Left lobe of liver (tissue), 2 donors: ENCODE measurements around the gene UPF2. TPM values are rescaled to one million over a fixed set of nuclear protein-coding genes. Genes with fewer than 3 reads are reported as not detected.
"Not testable (repeated sequence)": the region's sequence is repeated elsewhere in the genome, so short reads cannot be mapped to it uniquely, and the experiment has no call there.

Experiments used
- ATAC-seq: fragments of 200-7000 bp; cut with Tn5 transposase; one replicate; pipeline ENCODE4 v1.9.1; 2020; ENCODE audit warnings: mild to moderate bottlenecking, moderate library complexity
- DNase-seq: peaks from one replicate; pipeline ENCODE4 v3.0.0-alpha.2; 2020; ENCODE audit warnings: low spot score
- total RNA-seq: library from RNA; stranded (reverse); gene quantifications from one replicate; pipeline ENCODE4 v1.2.1, GENCODE V29; 2021
- donor health status: DM: no; HTN: no; CAD: no; lungs with moderate emphysema.
- donor health status: DM: no; HTN: yes; CAD: no.

Gene UPF2
- total RNA-seq, 1 donor from 2014 or later, result 9.3 TPM

- ATAC-seq (no peak), DNase-seq (peak; percentile 21)
These were observed 134.1 kb downstream of the UPF2 start for GRCh38 chr10:11908536-11908935.

- DNase-seq (no peak), ATAC-seq (no peak)
These were observed 134.7 kb downstream of the UPF2 start for GRCh38 chr10:11907914-11908313.

DNA sequence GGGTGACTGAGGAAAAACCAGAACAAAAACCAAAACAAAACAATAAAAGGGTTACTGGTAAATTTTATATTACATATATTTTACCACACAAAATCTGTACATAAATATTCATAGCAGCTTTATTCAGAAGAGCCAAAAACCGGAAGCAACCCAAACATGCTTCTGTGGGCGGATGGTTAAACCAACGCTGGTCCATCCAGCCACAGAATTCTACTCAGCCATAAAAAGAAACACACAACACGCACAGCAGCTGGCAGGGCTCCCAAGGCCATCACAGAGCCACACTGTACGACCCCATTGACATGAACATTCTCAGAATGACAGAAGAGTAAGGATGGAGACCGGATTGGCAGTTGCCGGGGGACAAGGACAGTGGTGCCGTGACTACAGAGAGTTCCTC is 135.9 kb downstream of the UPF2 start:
- DNase-seq (no peak), ATAC-seq (no peak)

DNA sequence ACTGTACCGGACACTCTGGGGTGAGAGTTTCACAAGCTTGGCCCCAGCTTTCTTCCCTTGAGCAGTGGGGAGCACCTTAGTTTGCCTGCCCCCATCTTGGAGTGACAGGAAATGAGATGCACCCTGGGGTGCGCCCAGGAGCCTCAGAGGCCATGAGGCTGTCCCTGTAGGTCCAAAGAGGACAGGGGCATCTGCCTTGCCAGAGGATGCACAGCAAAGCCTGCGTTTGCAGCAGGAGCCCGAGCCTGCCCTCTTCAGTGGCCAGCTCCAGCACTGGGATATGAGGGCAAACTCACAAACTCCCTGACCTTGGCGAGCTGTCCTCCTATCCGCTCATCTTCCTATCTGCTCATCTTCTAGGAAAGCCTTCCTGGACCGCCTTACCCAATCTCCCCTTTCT is 140.0 kb downstream of the UPF2 start:
- ATAC-seq (no peak), DNase-seq (no peak)

GRCh38 chr10:11901833-11902475 is 140.7 kb downstream of the UPF2 start:
- ATAC-seq, result no peak
- DNase-seq, result no peak

GRCh38 chr10:11901454-11901832 is 141.2 kb downstream of the UPF2 start:
- DNase-seq, result peak; percentile 90
- ATAC-seq, result peak; percentile 66

DNA sequence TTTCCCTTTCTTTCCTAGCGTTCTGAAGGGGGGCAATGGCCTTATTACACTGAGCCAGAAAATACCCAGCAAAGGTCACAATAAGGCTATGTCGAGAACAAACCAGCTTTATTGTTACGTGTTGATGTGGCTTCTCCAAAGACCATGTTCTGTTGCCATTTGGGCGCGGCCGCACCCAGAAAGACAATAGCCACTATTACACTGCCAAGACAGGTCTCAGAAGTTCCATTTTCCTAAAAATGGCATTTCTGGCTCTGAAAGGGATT is 141.6 kb downstream of the UPF2 start:
- no peak for ATAC-seq
- no peak for DNase-seq

DNA sequence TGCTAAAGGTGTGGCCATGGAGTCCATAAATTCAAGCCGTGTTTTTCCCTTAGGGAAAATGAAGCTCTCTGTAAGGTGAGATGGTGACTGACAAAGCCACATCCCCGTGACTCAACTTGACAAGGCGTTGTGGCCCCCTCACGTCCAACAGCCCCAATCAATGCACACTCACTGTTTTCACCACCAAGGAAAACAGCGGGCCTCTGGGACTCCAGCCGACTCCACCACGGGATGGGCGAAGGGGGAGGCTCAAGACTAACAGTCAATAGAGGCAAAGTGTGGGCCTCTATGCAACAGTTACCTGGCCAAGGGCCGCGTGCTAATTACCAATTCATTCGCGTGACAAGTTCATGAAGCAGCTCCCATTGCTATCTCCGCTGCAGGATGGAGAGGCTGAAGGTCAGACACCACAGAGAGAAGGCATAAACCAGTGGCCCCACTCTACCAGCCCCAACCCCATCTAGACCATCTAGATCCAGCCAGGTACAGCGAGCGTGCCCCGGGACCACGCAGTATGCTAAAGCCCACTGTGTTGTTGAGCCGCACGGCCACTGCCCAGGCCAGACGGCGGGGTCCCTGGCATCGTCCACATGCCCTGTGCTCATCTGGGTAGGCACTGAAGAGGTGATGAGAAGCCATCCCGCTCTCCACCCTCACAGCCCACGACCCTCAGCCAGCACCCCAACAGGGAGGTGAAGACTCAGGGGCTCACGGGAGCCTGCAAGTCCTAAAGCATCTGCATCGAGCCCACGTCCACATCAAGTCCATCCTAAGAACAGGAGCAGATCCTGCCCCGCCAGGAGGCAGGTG is 143.3 kb downstream of the UPF2 start:
- ATAC-seq (no peak), DNase-seq (no peak)

DNA sequence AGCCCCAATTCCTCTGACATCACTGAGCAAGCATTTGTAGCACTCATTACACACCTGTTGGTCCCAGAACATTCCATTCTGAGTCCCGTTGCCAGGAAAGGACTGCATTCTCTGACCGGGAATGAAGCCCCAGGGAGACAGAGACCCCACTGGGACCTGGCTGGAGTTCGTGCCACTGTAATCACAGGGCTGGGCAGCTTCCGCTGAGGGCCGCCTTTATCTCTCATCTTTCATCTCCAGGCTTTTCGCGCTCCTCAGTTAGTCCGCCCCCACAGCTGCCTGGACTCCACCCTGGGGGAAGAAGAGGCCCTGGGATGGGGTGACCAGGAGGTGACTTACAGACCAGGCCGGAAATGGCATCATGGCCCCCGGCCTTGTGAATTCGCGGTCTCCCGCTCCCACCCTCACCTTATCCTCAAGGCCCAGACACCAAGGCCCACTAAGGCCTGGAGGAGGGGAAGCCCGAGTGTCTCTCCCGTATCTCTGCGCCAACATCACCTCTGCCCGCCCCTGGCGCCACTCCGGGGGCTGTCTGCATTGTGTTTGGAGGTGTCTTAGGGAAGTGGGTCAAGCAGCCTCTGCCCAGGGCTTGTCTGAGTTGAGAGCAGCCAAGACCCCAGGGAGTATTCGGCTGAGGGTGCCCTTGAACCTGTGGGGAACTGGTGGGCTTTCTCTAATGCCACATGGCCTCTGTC is 144.1 kb downstream of the UPF2 start:
- DNase-seq, result peak; percentile 93
- peak; percentile 79 for ATAC-seq

- no peak for DNase-seq
- no peak for ATAC-seq
These were observed 144.6 kb downstream of the UPF2 start for GRCh38 chr10:11898033-11898371.

DNA sequence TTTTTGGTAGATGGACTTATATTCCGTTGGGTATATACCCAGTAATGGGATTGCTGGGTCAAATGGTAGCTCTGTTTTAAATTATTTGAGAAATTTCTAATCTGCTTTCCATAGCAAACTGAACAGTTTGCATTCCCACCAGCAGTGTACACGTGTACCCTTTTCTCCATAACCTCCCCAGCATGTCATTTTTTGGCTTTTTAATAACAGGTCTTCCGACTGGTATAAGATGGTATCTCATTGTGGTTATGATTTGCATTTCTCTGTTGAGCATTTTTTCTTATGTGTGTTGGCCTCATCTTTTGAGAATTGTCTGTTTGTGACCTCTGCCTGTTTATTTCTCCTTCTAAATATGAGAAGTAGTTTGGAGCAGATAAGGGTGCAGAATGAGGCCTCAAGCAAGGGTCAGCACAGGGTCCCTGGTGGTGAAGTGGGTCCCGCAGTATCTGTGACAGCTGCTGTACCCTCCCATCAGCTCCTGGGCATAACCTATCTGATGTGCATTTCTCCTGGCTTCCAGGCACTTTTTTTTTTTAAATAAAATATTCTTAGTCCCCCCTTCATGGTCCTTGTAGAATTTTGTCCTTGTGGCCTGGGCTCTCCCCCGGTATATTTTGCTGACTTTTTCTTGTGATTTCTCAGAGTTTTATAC is 145.9 kb downstream of the UPF2 start:
- no peak for ATAC-seq
- DNase-seq, result no peak

GRCh38 chr10:11895598-11895997 is 147.0 kb downstream of the UPF2 start:
- DNase-seq (no peak), ATAC-seq (no peak)

DNA sequence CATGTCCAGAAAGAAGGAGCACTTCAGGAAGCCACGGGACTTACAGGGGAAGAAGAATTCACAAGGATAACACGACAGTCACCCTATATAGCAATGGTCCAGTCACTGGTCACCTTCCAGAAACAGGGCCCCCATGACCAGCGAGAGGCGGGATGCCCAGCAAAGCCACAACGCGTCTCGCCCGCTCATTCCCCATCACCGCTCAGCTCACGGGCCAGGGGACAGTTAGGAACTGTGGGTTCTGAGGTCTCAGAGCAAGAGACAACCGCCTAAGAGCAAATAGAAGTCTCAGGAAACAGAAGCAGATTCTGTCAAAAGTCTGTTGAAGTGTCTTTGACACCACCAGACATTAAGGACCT is 147.5 kb downstream of the UPF2 start:
- DNase-seq (no peak), ATAC-seq (no peak)

- no peak for DNase-seq
- ATAC-seq, result no peak
These were observed 148.1 kb downstream of the UPF2 start for GRCh38 chr10:11894381-11895107.

DNA sequence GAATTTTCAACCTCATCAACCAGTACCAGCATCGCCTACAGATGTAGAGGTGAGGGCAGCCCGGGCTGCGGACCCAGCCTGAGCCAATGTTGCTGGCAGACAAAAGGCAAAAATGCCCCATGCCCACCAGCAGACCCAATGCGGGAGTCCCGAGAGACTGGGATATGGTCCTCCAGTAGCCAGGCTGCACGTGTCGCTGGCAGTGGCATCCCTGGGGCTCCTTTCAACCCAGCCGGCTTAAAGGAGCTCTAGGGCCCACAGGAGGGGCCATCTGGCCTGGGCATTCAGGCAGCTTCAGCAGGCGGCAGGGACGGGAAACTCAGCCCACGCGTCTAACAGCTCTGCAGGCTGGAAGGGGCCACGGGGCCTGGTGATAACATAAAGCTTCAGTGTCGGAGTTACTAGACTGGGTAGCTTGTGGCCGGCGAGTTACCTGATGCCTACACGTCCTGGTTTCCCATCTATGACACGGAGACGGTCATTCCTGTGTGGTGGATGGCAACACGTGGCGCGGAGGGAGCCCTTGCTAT is 148.8 kb downstream of the UPF2 start:
- no peak for DNase-seq

GRCh38 chr10:11891776-11892486 is 150.7 kb downstream of the UPF2 start:
- ATAC-seq (no peak), DNase-seq (no peak)

More for the DNA sequence above, 148.8 kb downstream of the UPF2 start:
- ATAC-seq, result no peak

DNA sequence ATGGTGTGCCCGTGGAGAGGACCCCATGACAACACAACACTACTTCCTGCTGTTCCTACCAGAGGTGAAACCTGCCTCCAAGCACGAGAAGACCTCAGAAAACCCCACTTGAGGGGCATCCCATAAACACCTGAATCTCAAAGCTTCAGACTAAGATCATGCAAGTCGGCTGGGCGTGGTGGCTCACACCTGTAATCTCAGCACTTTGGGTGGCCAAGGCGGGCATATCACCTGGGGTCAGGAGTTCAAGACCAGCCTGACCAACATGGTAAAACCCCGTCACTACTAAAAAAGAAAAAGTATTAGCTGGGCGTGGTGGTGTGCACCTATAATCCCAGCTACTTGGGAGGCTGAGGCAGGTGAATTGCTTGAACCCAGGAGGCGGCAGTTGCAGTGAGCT is 153.3 kb downstream of the UPF2 start:
- ATAC-seq, DNase-seq: not testable (repeated sequence)

- ATAC-seq, result no peak
- DNase-seq, result no peak
These were observed 155.0 kb downstream of the UPF2 start for GRCh38 chr10:11887381-11888227.

DNA sequence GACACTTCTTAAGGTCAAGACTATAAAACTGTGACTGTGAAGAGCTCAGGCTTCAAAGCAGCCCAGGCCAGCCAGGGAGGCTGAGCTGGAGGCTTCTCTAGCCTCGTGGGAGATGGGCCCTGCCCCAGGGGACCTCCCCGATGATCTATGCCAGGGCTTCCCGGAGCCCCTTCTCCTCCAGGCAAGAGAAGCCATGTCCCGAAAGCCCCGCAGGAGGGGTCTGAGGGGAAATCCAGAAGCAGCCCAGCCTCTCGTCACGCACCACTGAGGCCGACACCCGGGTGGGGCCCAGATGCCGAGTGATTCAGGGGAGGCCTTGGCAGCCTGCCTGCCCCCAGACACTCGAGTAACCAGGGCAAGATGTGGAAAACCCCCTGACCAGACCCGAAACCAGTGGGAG is 155.8 kb downstream of the UPF2 start:
- no peak for DNase-seq
- no peak for ATAC-seq

- DNase-seq (no peak), ATAC-seq (peak; percentile 87)
These were observed 156.5 kb downstream of the UPF2 start for GRCh38 chr10:11886138-11886474.
